ENCODE results near the gene SRSF8.
"Not testable (repeated sequence)": the region's sequence is repeated elsewhere in the genome, so short reads cannot be mapped to it uniquely, and the experiment has no call there.

SRSF8 gene

DNA sequence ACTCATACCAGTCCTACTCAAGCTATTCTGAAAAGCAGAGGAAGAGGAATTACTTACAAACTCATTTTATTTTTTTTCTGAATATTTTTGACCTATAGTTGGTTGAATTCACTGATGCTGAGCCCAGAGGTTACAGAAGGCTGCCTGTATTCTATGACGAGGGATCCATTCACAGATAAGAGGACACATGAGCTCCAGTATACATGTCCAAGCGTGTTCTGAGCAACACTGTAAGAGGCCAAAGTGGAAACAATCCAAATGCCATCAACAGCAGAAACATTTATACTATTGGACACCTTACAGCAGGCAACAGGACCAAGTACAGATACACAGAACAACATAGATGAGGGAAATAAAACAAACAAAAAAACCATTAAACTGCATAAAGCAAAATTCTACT, 31.4 kb upstream of the SRSF8 start:
- TF ChIP-seq, protein P1, sequence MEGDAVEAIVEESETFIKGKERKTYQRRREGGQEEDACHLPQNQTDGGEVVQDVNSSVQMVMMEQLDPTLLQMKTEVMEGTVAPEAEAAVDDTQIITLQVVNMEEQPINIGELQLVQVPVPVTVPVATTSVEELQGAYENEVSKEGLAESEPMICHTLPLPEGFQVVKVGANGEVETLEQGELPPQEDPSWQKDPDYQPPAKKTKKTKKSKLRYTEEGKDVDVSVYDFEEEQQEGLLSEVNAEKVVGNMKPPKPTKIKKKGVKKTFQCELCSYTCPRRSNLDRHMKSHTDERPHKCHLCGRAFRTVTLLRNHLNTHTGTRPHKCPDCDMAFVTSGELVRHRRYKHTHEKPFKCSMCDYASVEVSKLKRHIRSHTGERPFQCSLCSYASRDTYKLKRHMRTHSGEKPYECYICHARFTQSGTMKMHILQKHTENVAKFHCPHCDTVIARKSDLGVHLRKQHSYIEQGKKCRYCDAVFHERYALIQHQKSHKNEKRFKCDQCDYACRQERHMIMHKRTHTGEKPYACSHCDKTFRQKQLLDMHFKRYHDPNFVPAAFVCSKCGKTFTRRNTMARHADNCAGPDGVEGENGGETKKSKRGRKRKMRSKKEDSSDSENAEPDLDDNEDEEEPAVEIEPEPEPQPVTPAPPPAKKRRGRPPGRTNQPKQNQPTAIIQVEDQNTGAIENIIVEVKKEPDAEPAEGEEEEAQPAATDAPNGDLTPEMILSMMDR (IDR thresholded peaks at IDR 0.05) = no peak
- H3K27ac ChIP-seq = no peak overlapping the region
- no peaks in the 10 kb centered on the region for H3K36me3 ChIP-seq
- H3K4me1 ChIP-seq (ENCODE audit: control insufficient read depth in 1 of 2, insufficient read depth in 1 of 2, low read depth in 1 of 2, low read length in 1 of 2) = no peaks in the 10 kb centered on the region
- no peak overlapping the region for H3K4me3 ChIP-seq (ENCODE audit: low read depth in 1 of 2, low read length in 1 of 2)
- H3K27me3 ChIP-seq = peaks cover 47% of the 10 kb centered on the region
- H3K9me3 ChIP-seq = no peaks in the 10 kb centered on the region

DNA sequence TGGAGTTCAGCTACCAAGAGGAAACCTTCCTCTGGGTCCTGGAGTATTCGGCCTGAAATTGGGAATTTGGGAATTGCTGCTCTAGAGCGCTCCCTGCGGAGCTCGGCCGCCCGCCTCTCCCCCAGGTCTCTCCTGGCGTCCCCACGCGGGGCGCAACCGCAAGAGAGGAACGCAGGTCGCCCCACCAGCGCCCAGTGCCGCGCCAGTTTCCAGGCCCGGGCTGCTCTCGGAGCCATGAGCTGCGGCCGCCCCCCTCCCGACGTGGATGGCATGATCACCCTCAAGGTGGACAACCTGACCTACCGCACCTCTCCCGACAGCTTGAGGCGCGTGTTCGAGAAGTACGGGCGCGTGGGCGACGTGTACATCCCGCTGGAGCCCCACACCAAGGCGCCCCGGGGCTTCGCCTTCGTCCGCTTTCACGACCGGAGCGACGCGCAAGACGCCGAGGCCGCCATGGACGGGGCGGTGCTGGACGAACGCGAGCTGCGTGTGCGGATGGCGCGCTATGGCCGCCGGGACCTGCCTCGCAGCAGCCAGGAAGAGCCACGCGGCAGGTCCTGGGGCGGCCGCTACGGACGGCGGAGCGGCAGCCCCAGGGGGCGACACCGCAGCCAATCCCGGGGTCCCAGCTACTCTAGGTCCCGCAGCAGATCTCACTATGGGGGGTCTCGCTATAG, 29.2 kb upstream of the SRSF8 start:
- not testable (repeated sequence) for H3K36me3 ChIP-seq; H3K4me1 ChIP-seq (ENCODE audit: control insufficient read depth in 1 of 2, insufficient read depth in 1 of 2, low read depth in 1 of 2, low read length in 1 of 2); H3K27ac ChIP-seq; H3K4me3 ChIP-seq (ENCODE audit: low read depth in 1 of 2, low read length in 1 of 2); H3K9me3 ChIP-seq
- peaks cover 51% of the 10 kb centered on the region for H3K27me3 ChIP-seq

DNA sequence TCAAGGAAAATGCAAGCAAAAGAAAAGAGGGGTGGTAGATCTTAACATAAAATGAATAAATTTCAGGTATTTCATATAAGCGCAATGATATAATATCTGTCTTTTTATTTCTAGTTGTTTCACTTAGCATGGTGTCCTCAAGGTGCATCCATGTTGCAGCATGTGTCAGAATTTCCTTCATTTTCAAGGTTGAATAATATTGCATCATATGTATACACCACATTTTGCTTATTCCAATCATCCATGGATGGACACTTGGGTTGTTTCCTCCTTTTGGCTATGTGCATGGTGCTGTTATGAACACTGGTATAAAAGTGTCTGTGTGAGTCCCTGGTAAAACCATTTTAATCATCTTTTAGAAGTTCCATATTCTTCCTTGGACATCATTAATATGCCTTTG, 24.5 kb upstream of the SRSF8 start:
- no peaks in the 10 kb centered on the region for H3K36me3 ChIP-seq
- no peak overlapping the region for H3K27ac ChIP-seq
- no peaks in the 10 kb centered on the region for H3K9me3 ChIP-seq
- no peaks in the 10 kb centered on the region for H3K4me1 ChIP-seq (ENCODE audit: control insufficient read depth in 1 of 2, insufficient read depth in 1 of 2, low read depth in 1 of 2, low read length in 1 of 2)
- TF ChIP-seq, protein P1 (IDR thresholded peaks at IDR 0.05) = no peak
- H3K27me3 ChIP-seq = peaks cover 64% of the 10 kb centered on the region
- H3K4me3 ChIP-seq (ENCODE audit: low read depth in 1 of 2, low read length in 1 of 2) = no peak overlapping the region

DNA sequence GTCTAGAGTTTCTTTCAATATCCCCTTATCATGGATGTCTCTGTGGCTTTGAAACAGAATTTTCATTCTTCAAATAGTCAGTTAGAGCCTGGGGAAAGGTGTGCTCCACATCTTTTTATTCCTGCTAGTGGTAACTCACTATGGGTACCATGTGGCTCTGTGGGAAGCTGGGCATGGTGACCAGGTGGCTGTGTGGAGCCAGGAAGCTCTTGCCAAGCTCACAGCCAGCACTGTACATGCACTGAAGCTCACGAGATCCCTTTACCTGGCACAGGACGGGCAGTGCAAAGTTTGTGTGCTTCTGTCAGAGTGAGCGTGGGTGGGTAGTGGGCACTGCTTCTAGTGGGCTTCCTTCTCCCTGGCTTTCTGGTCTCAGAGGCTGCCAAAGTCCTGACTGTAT, 23.8 kb upstream of the SRSF8 start:
- Histone ChIP-seq H3K4me3 (ENCODE audit: low read depth in 1 of 2, low read length in 1 of 2) (no peak overlapping the region), H3K9me3 (no peaks in the 10 kb centered on the region), H3K27ac (no peak overlapping the region), H3K4me1 (ENCODE audit: control insufficient read depth in 1 of 2, insufficient read depth in 1 of 2, low read depth in 1 of 2, low read length in 1 of 2) (no peaks in the 10 kb centered on the region), H3K36me3 (no peaks in the 10 kb centered on the region), H3K27me3 (peaks cover 62% of the 10 kb centered on the region)
- TF ChIP-seq, protein P1 (IDR thresholded peaks at IDR 0.05) = no peak

DNA sequence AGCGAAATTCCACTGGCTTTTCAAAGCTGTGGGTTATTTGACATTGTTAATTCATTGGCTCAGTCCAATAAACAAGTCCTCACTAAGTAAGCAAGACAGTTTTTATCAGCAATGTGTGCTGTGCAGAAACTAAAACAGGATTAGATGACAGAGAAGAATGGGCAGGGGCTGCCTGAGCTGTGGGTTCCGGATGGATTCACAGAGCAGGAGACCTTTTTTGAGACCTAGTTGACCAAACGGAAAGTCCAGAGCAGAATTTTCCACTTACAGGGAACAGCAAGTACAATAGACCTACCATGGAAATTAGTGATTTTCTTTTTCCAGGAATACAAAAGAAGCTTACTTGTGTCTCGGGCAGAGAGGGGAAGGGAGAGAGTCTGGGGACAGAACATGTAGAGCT, 22.7 kb upstream of the SRSF8 start:
- Histone ChIP-seq H3K36me3 (no peaks in the 10 kb centered on the region), H3K9me3 (no peaks in the 10 kb centered on the region), H3K27ac (no peak overlapping the region), H3K4me3 (ENCODE audit: low read depth in 1 of 2, low read length in 1 of 2) (no peak overlapping the region), H3K4me1 (ENCODE audit: control insufficient read depth in 1 of 2, insufficient read depth in 1 of 2, low read depth in 1 of 2, low read length in 1 of 2) (no peaks in the 10 kb centered on the region), H3K27me3 (peaks cover 51% of the 10 kb centered on the region)
- TF ChIP-seq, protein P1 (IDR thresholded peaks at IDR 0.05) = no peak

- H3K27me3 ChIP-seq = peaks cover 47% of the 10 kb centered on the region
- TF ChIP-seq, protein P1 (IDR thresholded peaks at IDR 0.05) = no peak
- H3K4me1 ChIP-seq (ENCODE audit: control insufficient read depth in 1 of 2, insufficient read depth in 1 of 2, low read depth in 1 of 2, low read length in 1 of 2) = no peaks in the 10 kb centered on the region
- no peaks in the 10 kb centered on the region for H3K9me3 ChIP-seq
- H3K36me3 ChIP-seq = no peaks in the 10 kb centered on the region
- H3K4me3 ChIP-seq (ENCODE audit: low read depth in 1 of 2, low read length in 1 of 2) = no peak overlapping the region
- no peak overlapping the region for H3K27ac ChIP-seq
These were observed 20.9 kb upstream of the SRSF8 start for GRCh38 chr11:95045812-95046211.

DNA sequence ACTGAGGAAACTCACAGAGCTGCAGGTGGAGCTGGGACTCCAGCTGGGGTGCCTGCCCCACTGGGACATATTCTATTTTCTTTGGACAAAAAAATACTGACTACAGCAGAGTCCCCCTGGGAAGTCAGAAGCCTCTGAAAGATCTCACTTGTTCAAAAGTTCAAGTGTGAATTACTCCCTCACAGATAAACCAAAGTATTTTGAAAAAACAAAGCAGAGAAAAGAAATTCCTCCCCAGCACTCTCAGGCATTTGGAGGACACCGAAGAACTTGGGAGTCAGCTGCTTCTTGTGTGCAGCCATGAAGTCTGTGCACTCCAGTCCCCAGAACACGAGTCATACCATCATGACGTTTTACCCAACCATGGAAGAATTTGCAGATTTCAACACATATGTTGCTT, 17.6 kb upstream of the SRSF8 start, which contains the start of gene KDM4F:
Gene KDM4F (plus strand): TSS at position 301 of the 400 bp plus-strand sequence.
- H3K27me3 ChIP-seq = peaks cover 32% of the 10 kb centered on the region
- not testable (repeated sequence) for H3K4me1 ChIP-seq (ENCODE audit: control insufficient read depth in 1 of 2, insufficient read depth in 1 of 2, low read depth in 1 of 2, low read length in 1 of 2)

More for the DNA sequence above, 17.6 kb upstream of the SRSF8 start, which contains the start of gene KDM4F:
- H3K27ac ChIP-seq; H3K4me3 ChIP-seq (ENCODE audit: low read depth in 1 of 2, low read length in 1 of 2); H3K36me3 ChIP-seq; H3K9me3 ChIP-seq: not testable (repeated sequence)
